ENCODE results near the gene RPS16.

RPS16 gene

GRCh38 chr19:39412100-39412866, 23.5 kb downstream of the RPS16 start, which contains the start of gene PLEKHG2:
Gene PLEKHG2 (plus strand): TSS chr19:39412669. CDS start chr19:39414087, 1,418 bp downstream.
- FAIRE-seq: peak; percentile 77
- TF ChIP-seq CTCF (IDR thresholded peaks at IDR 0.05; ENCODE audit: insufficient read depth, missing control alignments): peak; percentile 54
- DNase-seq (ENCODE audit: insufficient read length, low spot score): peak; percentile 92

GRCh38 chr19:39411832-39412099, 24.0 kb downstream of the RPS16 start:
- DNase-seq (ENCODE audit: insufficient read length, low spot score) (no peak), FAIRE-seq (no peak)
- TF ChIP-seq CTCF (IDR thresholded peaks at IDR 0.05; ENCODE audit: insufficient read depth, missing control alignments): peak; percentile 89

- DNase-seq (ENCODE audit: insufficient read length, low spot score) (no peak), FAIRE-seq (no peak)
- no peak for TF ChIP-seq CTCF (IDR thresholded peaks at IDR 0.05; ENCODE audit: insufficient read depth, missing control alignments)
These were observed 24.5 kb downstream of the RPS16 start for GRCh38 chr19:39411081-39411831.

GRCh38 chr19:39410831-39411080, 25.0 kb downstream of the RPS16 start:
- TF ChIP-seq CTCF (IDR thresholded peaks at IDR 0.05; ENCODE audit: insufficient read depth, missing control alignments): no peak

GRCh38 chr19:39410017-39410830, 25.5 kb downstream of the RPS16 start:
- TF ChIP-seq CTCF (IDR thresholded peaks at IDR 0.05; ENCODE audit: insufficient read depth, missing control alignments): no peak
- FAIRE-seq (no peak), DNase-seq (ENCODE audit: insufficient read length, low spot score) (no peak)

More at GRCh38 chr19:39410831-39411080, 25.0 kb downstream of the RPS16 start:
- FAIRE-seq (no peak), DNase-seq (ENCODE audit: insufficient read length, low spot score) (no peak)

GRCh38 chr19:39409208-39410016, 26.3 kb downstream of the RPS16 start:
- TF ChIP-seq CTCF (IDR thresholded peaks at IDR 0.05; ENCODE audit: insufficient read depth, missing control alignments): no peak
- FAIRE-seq: no peak

More at GRCh38 chr19:39409208-39410016, 26.3 kb downstream of the RPS16 start:
- DNase-seq (ENCODE audit: insufficient read length, low spot score): no peak
